ENCODE measurements around the gene VAC14.
A peak's percentile ranks its signal among the peaks of the same experiment; 100 is the strongest.

The VAC14 gene

GRCh38 chr16:70780546-70780945 is 20.4 kb downstream of the VAC14 start:
- H3K4me3 ChIP-seq (ENCODE audit: low read depth, low read length) = no peak overlapping the region
- H3K4me1 ChIP-seq = no peaks in the 10 kb centered on the region
- no peak for DNase-seq
- no peaks in the 10 kb centered on the region for H3K27me3 ChIP-seq
- TF ChIP-seq, protein P1, sequence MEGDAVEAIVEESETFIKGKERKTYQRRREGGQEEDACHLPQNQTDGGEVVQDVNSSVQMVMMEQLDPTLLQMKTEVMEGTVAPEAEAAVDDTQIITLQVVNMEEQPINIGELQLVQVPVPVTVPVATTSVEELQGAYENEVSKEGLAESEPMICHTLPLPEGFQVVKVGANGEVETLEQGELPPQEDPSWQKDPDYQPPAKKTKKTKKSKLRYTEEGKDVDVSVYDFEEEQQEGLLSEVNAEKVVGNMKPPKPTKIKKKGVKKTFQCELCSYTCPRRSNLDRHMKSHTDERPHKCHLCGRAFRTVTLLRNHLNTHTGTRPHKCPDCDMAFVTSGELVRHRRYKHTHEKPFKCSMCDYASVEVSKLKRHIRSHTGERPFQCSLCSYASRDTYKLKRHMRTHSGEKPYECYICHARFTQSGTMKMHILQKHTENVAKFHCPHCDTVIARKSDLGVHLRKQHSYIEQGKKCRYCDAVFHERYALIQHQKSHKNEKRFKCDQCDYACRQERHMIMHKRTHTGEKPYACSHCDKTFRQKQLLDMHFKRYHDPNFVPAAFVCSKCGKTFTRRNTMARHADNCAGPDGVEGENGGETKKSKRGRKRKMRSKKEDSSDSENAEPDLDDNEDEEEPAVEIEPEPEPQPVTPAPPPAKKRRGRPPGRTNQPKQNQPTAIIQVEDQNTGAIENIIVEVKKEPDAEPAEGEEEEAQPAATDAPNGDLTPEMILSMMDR (IDR thresholded peaks at IDR 0.05; ENCODE audit: low read depth, low read length) = no peak
- peaks cover 44% of the 10 kb centered on the region for H3K36me3 ChIP-seq
- H3K9me3 ChIP-seq = no peaks in the 10 kb centered on the region

DNA sequence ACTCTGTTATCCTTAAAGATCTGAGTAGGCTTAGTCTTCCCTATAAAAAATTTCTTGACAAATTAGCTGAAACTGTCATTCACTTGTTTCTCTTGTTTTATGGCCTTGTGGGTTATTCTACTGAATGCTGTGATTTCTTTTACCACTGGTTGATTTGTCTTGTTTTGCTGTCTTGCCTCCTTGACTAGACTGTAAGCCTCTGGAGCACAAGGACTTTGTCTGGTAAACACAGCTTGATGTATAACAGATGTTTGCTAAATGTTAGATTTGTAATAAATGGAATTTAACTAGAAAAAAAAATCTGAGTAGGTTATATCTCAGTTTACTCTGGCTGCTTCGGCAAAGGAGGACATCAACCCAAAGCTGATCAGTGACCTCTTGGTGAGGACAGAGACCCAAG is 21.6 kb downstream of the VAC14 start:
- Histone ChIP-seq H3K4me3 (ENCODE audit: low read depth, low read length) (no peak overlapping the region), H3K9me3 (no peaks in the 10 kb centered on the region), H3K36me3 (peaks cover 41% of the 10 kb centered on the region), H3K27me3 (no peaks in the 10 kb centered on the region), H3K4me1 (no peaks in the 10 kb centered on the region)
- TF ChIP-seq, protein P1 (IDR thresholded peaks at IDR 0.05; ENCODE audit: low read depth, low read length) = no peak
- no peak for DNase-seq

GRCh38 chr16:70778901-70779309 is 22.1 kb downstream of the VAC14 start:
- TF ChIP-seq, protein P1 (IDR thresholded peaks at IDR 0.05; ENCODE audit: low read depth, low read length) = no peak
- peak; percentile 78 for DNase-seq
- Histone ChIP-seq H3K9me3 (no peaks in the 10 kb centered on the region), H3K27me3 (no peaks in the 10 kb centered on the region), H3K36me3 (peaks cover 36% of the 10 kb centered on the region), H3K4me1 (no peaks in the 10 kb centered on the region), H3K4me3 (ENCODE audit: low read depth, low read length) (peak overlapping the region; percentile 31)

- no peaks in the 10 kb centered on the region for H3K27me3 ChIP-seq
- peaks cover 27% of the 10 kb centered on the region for H3K36me3 ChIP-seq
- H3K4me1 ChIP-seq = no peaks in the 10 kb centered on the region
- TF ChIP-seq, protein P1 (IDR thresholded peaks at IDR 0.05; ENCODE audit: low read depth, low read length) = no peak
- H3K4me3 ChIP-seq (ENCODE audit: low read depth, low read length) = no peak overlapping the region
- peak; percentile 77 for DNase-seq
- no peaks in the 10 kb centered on the region for H3K9me3 ChIP-seq
Measured at GRCh38 chr16:70777973-70778406, 23.0 kb downstream of the VAC14 start.

- Histone ChIP-seq H3K4me1 (no peaks in the 10 kb centered on the region), H3K27me3 (no peaks in the 10 kb centered on the region), H3K36me3 (peaks cover 22% of the 10 kb centered on the region), H3K4me3 (ENCODE audit: low read depth, low read length) (no peak overlapping the region), H3K9me3 (no peaks in the 10 kb centered on the region)
- TF ChIP-seq, protein P1 (IDR thresholded peaks at IDR 0.05; ENCODE audit: low read depth, low read length) = no peak
- DNase-seq = no peak
Measured at GRCh38 chr16:70777496-70777895, 23.5 kb downstream of the VAC14 start.

DNA sequence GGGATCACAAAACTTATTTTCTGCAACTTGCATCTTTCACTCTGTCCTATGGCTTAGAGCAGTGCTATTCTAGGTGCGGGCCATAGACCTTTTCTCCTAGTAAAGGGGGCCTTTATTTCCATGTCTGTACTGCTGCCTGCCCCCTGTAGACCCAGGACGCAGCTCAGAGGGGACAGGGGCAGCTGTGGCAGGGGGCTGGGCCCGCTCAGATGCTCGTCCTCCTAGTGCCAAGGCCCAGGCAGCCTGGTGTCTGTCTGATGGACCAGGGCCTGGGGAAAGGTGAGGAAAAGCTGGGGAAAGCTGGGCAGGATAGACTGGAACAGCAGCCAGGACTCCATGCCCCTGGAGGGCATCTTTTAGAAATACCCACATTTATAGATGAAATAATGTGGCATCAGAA is 25.6 kb downstream of the VAC14 start:
- Histone ChIP-seq H3K36me3 (peaks cover 13% of the 10 kb centered on the region), H3K9me3 (no peaks in the 10 kb centered on the region), H3K4me3 (ENCODE audit: low read depth, low read length) (no peak overlapping the region), H3K4me1 (peaks cover 4% of the 10 kb centered on the region; the same call in 1 of the 2 replicates), H3K27me3 (no peaks in the 10 kb centered on the region)
- DNase-seq = no peak
- TF ChIP-seq, protein P1 (IDR thresholded peaks at IDR 0.05; ENCODE audit: low read depth, low read length) = no peak

All from BE2C (cell line).